MM.1S (cell line): ENCODE results near the gene SHMT2.
"Not testable (repeated sequence)": the region's sequence is repeated elsewhere in the genome, so short reads cannot be mapped to it uniquely, and the experiment has no call there.

Experiments
- DNase-seq: peaks from one replicate; pipeline ENCODE4 v3.0.0-alpha.2; 2015
- H2AFZ ChIP-seq: fragments of 300-600 bp; sonication (generic); 2 replicates; pipeline ENCODE4 v1.6.0; 2016; ENCODE audit warnings: antibody characterized with exemption, low read length
- H3F3A ChIP-seq: fragments of 300-600 bp; sonication (generic); 2 replicates; pipeline ENCODE4 v1.6.1; 2016; ENCODE audit warnings: mild to moderate bottlenecking, antibody characterized with exemption, low read length, moderate library complexity, mixed read lengths; ENCODE audit not compliant: insufficient read depth
- H3K27ac ChIP-seq: fragments of 300-600 bp; sonication (generic); 2 replicates; pipeline ENCODE4 v1.5.1; 2016; ENCODE audit warnings: mild to moderate bottlenecking, low read length
- H3K27me3 ChIP-seq: fragments of 300-600 bp; sonication (generic); replicated peaks from 2 replicates; pipeline ENCODE4 v1.6.0; 2016; ENCODE audit warnings: low read length; ENCODE audit not compliant: insufficient read depth
- H3K36me3 ChIP-seq: fragments of 300-600 bp; sonication (generic); replicated peaks from 2 replicates; pipeline ENCODE4 v1.6.1; 2016; ENCODE audit warnings: mild to moderate bottlenecking, low read length, mixed read lengths; ENCODE audit not compliant: insufficient read depth
- H3K4me1 ChIP-seq: fragments of 300-600 bp; sonication (generic); 2 replicates; pipeline ENCODE4 v1.6.1; 2016; ENCODE audit warnings: low read length, mixed read lengths
- H3K4me2 ChIP-seq: fragments of 300-600 bp; sonication (generic); 2 replicates; pipeline ENCODE4 v1.6.0; 2016; ENCODE audit warnings: low read depth, low read length
- H3K4me3 ChIP-seq: fragments of 300-600 bp; sonication (generic); 2 replicates; pipeline ENCODE4 v1.5.1; 2016; ENCODE audit warnings: low read length, mixed read lengths
- H3K79me2 ChIP-seq: fragments of 300-600 bp; sonication (generic); 2 replicates; pipeline ENCODE4 v1.6.1; 2016; ENCODE audit warnings: mixed run types, low read length, mixed read lengths
- H3K9ac ChIP-seq: fragments of 300-600 bp; sonication (generic); 2 replicates; pipeline ENCODE4 v1.6.1; 2016; ENCODE audit warnings: low read length, mixed read lengths
- H3K9me2 ChIP-seq: fragments of 300-600 bp; sonication (generic); replicated peaks from 2 replicates; pipeline ENCODE4 v1.6.1; 2016; ENCODE audit warnings: mild to moderate bottlenecking, low read length, mixed read lengths; ENCODE audit not compliant: insufficient read depth
- H3K9me3 ChIP-seq: fragments of 300-600 bp; sonication (generic); replicated peaks from 2 replicates; pipeline ENCODE4 v1.6.1; 2016; ENCODE audit warnings: mild to moderate bottlenecking, low read length, mixed read lengths; ENCODE audit not compliant: insufficient read depth
- H4K20me1 ChIP-seq: fragments of 300-600 bp; sonication (generic); 2 replicates; pipeline ENCODE4 v1.6.1; 2016; ENCODE audit warnings: mild to moderate bottlenecking, low read length, moderate library complexity, mixed read lengths; ENCODE audit not compliant: insufficient read depth
- CTCF ChIP-seq: fragments of 300-600 bp; sonication (generic); IDR thresholded peaks from 2 replicates; pipeline ENCODE4 v1.5.1; 2016; ENCODE audit warnings: antibody characterized with exemption, low read length, mixed read lengths
- EZH2 ChIP-seq: fragments of 300-600 bp; sonication (generic); optimal IDR thresholded peaks from 2 replicates; pipeline ENCODE3; 2017; ENCODE audit warnings: low read depth, mild to moderate bottlenecking, antibody characterized with exemption, low read length, mixed read lengths
- EZH2phosphoT487 ChIP-seq: fragments of 300-600 bp; sonication (generic); IDR thresholded peaks from 2 replicates; pipeline ENCODE4 v1.6.1; 2018; ENCODE audit warnings: antibody characterized with exemption, low read length

The SHMT2 gene

GRCh38 chr12:57270966-57271470 is 41.5 kb downstream of the SHMT2 start:
- no peaks in the 10 kb centered on the region for H3K79me2 ChIP-seq
- H3K36me3 ChIP-seq, result no peaks in the 10 kb centered on the region
- no peaks in the 10 kb centered on the region for H3K9me3 ChIP-seq
- H3K4me3 ChIP-seq, result no peak overlapping the region
- H3F3A ChIP-seq, result no peaks in the 10 kb centered on the region
- H4K20me1 ChIP-seq, result no peaks in the 10 kb centered on the region
- no peaks in the 10 kb centered on the region for H3K27me3 ChIP-seq
- H3K9ac ChIP-seq, result no peak overlapping the region
- no peak for DNase-seq
- no peak overlapping the region for H3K4me2 ChIP-seq
- no peak for TF ChIP-seq EZH2phosphoT487
- TF ChIP-seq EZH2, result no peak
- no peak for TF ChIP-seq CTCF
- no peak overlapping the region for H2AFZ ChIP-seq
- no peaks in the 10 kb centered on the region for H3K9me2 ChIP-seq
- H3K4me1 ChIP-seq, result no peaks in the 10 kb centered on the region
- no peak overlapping the region for H3K27ac ChIP-seq

- Histone ChIP-seq H2AFZ (no peak overlapping the region), H3K9me2 (no peaks in the 10 kb centered on the region), H3K4me3 (no peak overlapping the region), H3K9me3 (no peaks in the 10 kb centered on the region), H3K4me1 (no peaks in the 10 kb centered on the region), H3K36me3 (no peaks in the 10 kb centered on the region), H3K79me2 (no peaks in the 10 kb centered on the region), H3K27ac (no peak overlapping the region), H4K20me1 (no peaks in the 10 kb centered on the region), H3K4me2 (no peak overlapping the region), H3F3A (no peaks in the 10 kb centered on the region), H3K9ac (no peak overlapping the region), H3K27me3 (no peaks in the 10 kb centered on the region)
- no peak for TF ChIP-seq CTCF
- TF ChIP-seq EZH2, result no peak
- no peak for TF ChIP-seq EZH2phosphoT487
- DNase-seq, result no peak
Observed at GRCh38 chr12:57272337-57273151, 43.0 kb downstream of the SHMT2 start.

GRCh38 chr12:57273516-57273915 is 44.0 kb downstream of the SHMT2 start:
- H3K9me2 ChIP-seq, result no peaks in the 10 kb centered on the region
- DNase-seq, result no peak
- H3K4me2 ChIP-seq, result no peak overlapping the region
- no peaks in the 10 kb centered on the region for H3K4me1 ChIP-seq
- no peak for TF ChIP-seq CTCF
- no peak for TF ChIP-seq EZH2phosphoT487
- no peak for TF ChIP-seq EZH2
- no peak overlapping the region for H3K27ac ChIP-seq
- no peaks in the 10 kb centered on the region for H3K9me3 ChIP-seq
- H3F3A ChIP-seq, result no peaks in the 10 kb centered on the region
- H3K4me3 ChIP-seq, result no peak overlapping the region
- no peaks in the 10 kb centered on the region for H3K36me3 ChIP-seq
- H2AFZ ChIP-seq, result no peak overlapping the region
- no peaks in the 10 kb centered on the region for H3K27me3 ChIP-seq
- H4K20me1 ChIP-seq, result no peaks in the 10 kb centered on the region
- H3K79me2 ChIP-seq, result no peaks in the 10 kb centered on the region
- no peak overlapping the region for H3K9ac ChIP-seq

GRCh38 chr12:57276233-57276632 is 46.7 kb downstream of the SHMT2 start:
- not testable (repeated sequence) for H3K27ac ChIP-seq, DNase-seq, H3K9me2 ChIP-seq, H3K4me2 ChIP-seq, H3K79me2 ChIP-seq, H3K4me3 ChIP-seq, H2AFZ ChIP-seq, H3F3A ChIP-seq, H3K4me1 ChIP-seq, H3K36me3 ChIP-seq, H4K20me1 ChIP-seq, H3K27me3 ChIP-seq, H3K9ac ChIP-seq, H3K9me3 ChIP-seq
